Central memory CD8-positive, alpha-beta T cell (primary cell): ENCODE results near the gene CCNG1.
A peak's percentile ranks its signal among the peaks of the same experiment; 100 is the strongest.

ENCODE experiments used
- ATAC-seq: fragments of 150-1000 bp; cut with Tn5 transposase; replicated peaks from 2 replicates; pipeline ENCODE4 v1.10.0; 2022; ENCODE audit warnings: mild to moderate bottlenecking, moderate FRiP score, moderate number of reproducible peaks; ENCODE audit not compliant: poor library complexity, severe bottlenecking; ENCODE audit errors: extremely low read depth
- DNase-seq, 2 donors: peaks; one replicate each; pipeline ENCODE4 v3.0.0; 2021; ENCODE audit warnings: low spot score in 2 of 2
- H3K27ac Mint-ChIP-seq: one replicate; pipeline ENCODE4 v1.8.0; 2022; ENCODE audit warnings: low read depth, mild to moderate bottlenecking, moderate library complexity, mixed read lengths
- H3K27me3 Mint-ChIP-seq: one replicate; pipeline ENCODE4 v1.8.0; 2022; ENCODE audit warnings: mixed read lengths
- H3K36me3 Mint-ChIP-seq: one replicate; pipeline ENCODE4 v1.8.0; 2022; ENCODE audit warnings: mild to moderate bottlenecking, moderate library complexity, mixed read lengths; ENCODE audit not compliant: insufficient read depth
- H3K4me1 Mint-ChIP-seq: one replicate; pipeline ENCODE4 v1.8.0; 2022; ENCODE audit warnings: mixed read lengths
- H3K4me3 Mint-ChIP-seq: one replicate; pipeline ENCODE4 v1.8.0; 2022; ENCODE audit warnings: mild to moderate bottlenecking, moderate library complexity, mixed read lengths
- H3K9me3 Mint-ChIP-seq: one replicate; pipeline ENCODE4 v1.8.0; 2022; ENCODE audit warnings: mixed read lengths

The CCNG1 gene

GRCh38 chr5:163467682-163468081 is 30.3 kb downstream of the CCNG1 start:
- Mint-ChIP-seq H3K4me3 (no peak overlapping the region), H3K36me3 (peaks cover 6% of the 10 kb centered on the region), H3K9me3 (no peaks in the 10 kb centered on the region), H3K27me3 (no peaks in the 10 kb centered on the region), H3K4me1 (no peaks in the 10 kb centered on the region), H3K27ac (no peak overlapping the region)
- ATAC-seq = no peak
- no peak for DNase-seq

DNA sequence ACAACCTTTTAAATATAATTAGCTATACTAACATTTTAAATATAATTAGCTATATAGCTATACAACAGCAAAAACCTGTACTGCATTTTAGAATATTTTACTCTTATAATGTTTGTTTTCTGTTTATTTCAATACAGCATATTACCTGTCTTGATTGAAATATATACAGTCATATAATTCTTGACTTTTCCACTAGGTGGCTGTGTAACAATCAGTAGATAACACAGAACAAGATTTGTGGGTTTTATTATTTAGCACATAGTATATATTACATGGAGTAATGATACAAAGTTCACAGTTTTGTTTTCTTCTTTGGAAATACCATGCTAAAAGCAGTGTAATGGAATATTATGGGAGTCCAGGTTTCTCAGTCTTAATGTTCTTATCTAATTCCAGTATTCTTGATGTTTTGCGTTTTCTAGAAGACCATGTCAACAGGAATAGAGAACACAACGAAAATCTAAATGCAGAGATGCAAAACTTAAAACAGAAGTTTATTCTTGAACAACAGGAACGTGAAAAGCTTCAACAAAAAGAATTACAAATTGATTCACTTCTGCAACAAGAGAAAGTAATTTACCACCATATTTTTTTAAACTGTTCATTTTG is 36.3 kb downstream of the CCNG1 start:
- Mint-ChIP-seq H3K27ac (no peak overlapping the region), H3K27me3 (no peaks in the 10 kb centered on the region), H3K36me3 (peaks cover 4% of the 10 kb centered on the region), H3K9me3 (no peaks in the 10 kb centered on the region), H3K4me3 (no peak overlapping the region), H3K4me1 (no peaks in the 10 kb centered on the region)
- peak; percentile 70 for ATAC-seq
- no peak for DNase-seq

GRCh38 chr5:163475411-163475810 is 38.0 kb downstream of the CCNG1 start:
- no peaks in the 10 kb centered on the region for H3K9me3 Mint-ChIP-seq
- no peaks in the 10 kb centered on the region for H3K27me3 Mint-ChIP-seq
- peaks cover 3% of the 10 kb centered on the region for H3K36me3 Mint-ChIP-seq

GRCh38 chr5:163478126-163478981 is 41.0 kb downstream of the CCNG1 start:
- H3K27ac Mint-ChIP-seq = peak overlapping the region; percentile 7
- no peak for ATAC-seq
- peaks cover 3% of the 10 kb centered on the region for H3K36me3 Mint-ChIP-seq
- no peaks in the 10 kb centered on the region for H3K9me3 Mint-ChIP-seq
- no peaks in the 10 kb centered on the region for H3K27me3 Mint-ChIP-seq
- no peak for DNase-seq
- no peak overlapping the region for H3K4me3 Mint-ChIP-seq
- H3K4me1 Mint-ChIP-seq = no peaks in the 10 kb centered on the region

More at GRCh38 chr5:163475411-163475810, 38.0 kb downstream of the CCNG1 start:
- no peak for ATAC-seq
- no peak for DNase-seq
- Mint-ChIP-seq H3K27ac (no peak overlapping the region), H3K4me1 (no peaks in the 10 kb centered on the region), H3K4me3 (no peak overlapping the region)

DNA sequence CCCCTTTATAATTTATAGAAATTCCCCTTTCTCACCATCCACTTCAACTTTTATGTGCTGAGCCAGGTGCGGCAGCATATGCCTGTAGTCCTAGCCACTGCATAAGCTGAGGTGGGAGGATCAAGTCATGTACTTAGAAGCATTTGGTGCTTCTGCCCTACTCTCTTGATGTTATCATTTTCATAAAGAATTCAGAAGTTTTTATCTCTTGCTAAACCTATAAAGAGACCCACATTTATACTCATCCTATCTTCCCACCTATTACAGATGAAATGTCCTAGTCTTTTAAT is 41.5 kb downstream of the CCNG1 start:
- Mint-ChIP-seq H3K27me3 (no peaks in the 10 kb centered on the region), H3K9me3 (no peaks in the 10 kb centered on the region), H3K4me1 (no peaks in the 10 kb centered on the region), H3K27ac (peak overlapping the region; percentile 7), H3K36me3 (peaks cover 3% of the 10 kb centered on the region), H3K4me3 (no peak overlapping the region)
- DNase-seq = no peak
- no peak for ATAC-seq

DNA sequence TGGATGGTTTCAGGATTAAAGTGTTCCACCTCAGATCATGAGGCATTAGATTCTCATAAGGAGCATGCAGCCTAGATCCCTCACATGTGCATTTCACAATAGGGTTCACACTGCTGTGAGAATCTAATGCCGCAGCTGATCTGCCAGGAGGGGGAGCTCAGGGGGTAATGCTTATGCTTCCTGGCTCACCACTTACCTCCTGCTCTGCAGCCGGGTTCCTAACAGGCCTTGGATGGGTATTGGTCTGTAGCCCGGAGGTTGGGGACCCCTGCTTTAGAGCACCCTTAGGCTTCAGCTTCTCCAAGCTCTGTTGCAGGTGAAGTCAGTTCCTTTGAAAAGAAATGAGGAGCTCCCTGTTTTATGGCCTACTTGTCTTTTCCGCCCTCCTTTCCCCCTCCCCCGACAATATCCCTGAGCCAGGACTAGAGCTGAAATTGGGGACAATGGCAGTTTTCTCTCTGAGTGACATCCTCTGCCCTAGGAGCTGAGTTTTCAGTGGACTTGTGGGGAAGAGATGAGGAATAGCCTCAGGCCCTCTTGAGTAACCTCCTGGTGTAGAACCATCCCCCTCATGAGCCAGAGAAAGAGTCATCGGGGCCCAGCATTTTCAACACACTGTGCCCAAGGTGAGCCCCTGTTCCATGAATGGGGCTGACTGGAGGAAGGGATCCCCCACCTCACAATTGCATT is 51.8 kb downstream of the CCNG1 start:
- no peak for DNase-seq
- no peaks in the 10 kb centered on the region for H3K4me1 Mint-ChIP-seq
- H3K36me3 Mint-ChIP-seq = peaks cover 4% of the 10 kb centered on the region
- H3K27me3 Mint-ChIP-seq = no peaks in the 10 kb centered on the region
- no peaks in the 10 kb centered on the region for H3K9me3 Mint-ChIP-seq
- H3K27ac Mint-ChIP-seq = no peak overlapping the region
- ATAC-seq = no peak
- H3K4me3 Mint-ChIP-seq = no peak overlapping the region

DNA sequence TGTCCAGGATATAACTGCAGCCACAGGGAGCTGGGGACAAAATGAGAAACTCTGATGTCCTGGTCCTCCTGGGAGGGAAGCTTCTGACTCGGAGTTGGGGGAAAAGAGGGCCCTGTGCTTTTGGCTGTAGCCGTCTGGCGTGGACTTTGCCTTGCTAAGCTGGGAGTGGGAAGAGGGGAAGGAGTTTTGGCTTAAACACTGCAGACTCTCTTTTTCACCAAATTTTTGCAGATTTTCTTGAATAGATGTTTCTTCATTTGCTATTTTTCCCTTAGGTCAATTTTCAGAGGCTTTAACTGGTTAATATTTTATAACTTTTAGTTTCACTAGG is 52.3 kb downstream of the CCNG1 start:
- Mint-ChIP-seq H3K9me3 (no peaks in the 10 kb centered on the region), H3K4me3 (no peak overlapping the region), H3K4me1 (no peaks in the 10 kb centered on the region), H3K36me3 (peaks cover 4% of the 10 kb centered on the region), H3K27ac (no peak overlapping the region), H3K27me3 (no peaks in the 10 kb centered on the region)
- DNase-seq (no peak), ATAC-seq (no peak)
